Heart left ventricle (tissue), 13 donors: ENCODE data around the gene FBXL17.

Experiments used
- CTCF ChIP-seq, 12 donors: fragments of 200-600 bp; sonication (generic) in 4 of 12; IDR thresholded peaks; one replicate each; pipeline versions ENCODE4 v1.5.0 to v1.8.0; 2018 to 2022; ENCODE audit warnings: antibody characterized with exemption in 12 of 12, mild to moderate bottlenecking in 5 of 12
- POLR2A ChIP-seq, 2 donors: fragments of 450-650 bp; IDR thresholded peaks; one replicate each; pipeline ENCODE4 v1.6.1; 2017; ENCODE audit warnings: antibody characterized with exemption in 2 of 2, mild to moderate bottlenecking in 2 of 2, moderate library complexity in 2 of 2
- donor health status: ischemic (EF 13 %, LVEDD 7.1; RV severe dilation, severe dysfunction).
- donor health status: DM: no; HTN: yes; CAD: no.
- donor health status: DM: no; HTN: no; CAD: no.
- donor health status: ischemic (EF 25% LVEDD 6.9; RV normal size, moderate dysfunction).
- donor health status: ischemic (EF 25% LVEDD 5.7; RV mildly dilated, moderate dysfunction).
- donor health status: ischemic (EF 35%, LVEDD 5.7; RV mildly dilated, moderate dysfunction).
- donor health status: nonischemic (EF 11% LVEDD 7.7; RV severe dilation, severe dysfunction).
- donor health status: DM: yes; HTN: yes; CAD: no.
- donor health status: PGD.
- donor health status: ischemic (EF 29% LVEDD 5.4; RV normal size, mild dysfunction).
- donor health status: nonischemic (EF 23%, LVEDD 6.1; RV moderate dilation, normal function).

GRCh38 chr5:108295578-108296368 is 86.1 kb downstream of the FBXL17 start:
- no peak for TF ChIP-seq CTCF (IDR thresholded peaks at IDR 0.05)
- no peak for TF ChIP-seq POLR2A (IDR thresholded peaks at IDR 0.05)
